HepG2 (cell line): ENCODE measurements around the gene RIPOR3. TPM values are rescaled to one million over a fixed set of nuclear protein-coding genes. Genes with fewer than 3 reads are reported as not detected.

ENCODE experiments used
- ATF2 ChIP-seq: sonication (generic); formaldehyde crosslinking; IDR thresholded peaks from 2 replicates; pipeline ENCODE4 v1.4.0; 2020; ENCODE audit warnings: missing genetic modification reagents
- BHLHE40 ChIP-seq: IDR thresholded peaks from 2 replicates; pipeline ENCODE4 v1.6.1; 2011; ENCODE audit warnings: low read length, improper control_type of control experiment
- BRD4 ChIP-seq: sonication (generic); formaldehyde crosslinking; IDR thresholded peaks from 2 replicates; pipeline ENCODE4 v1.4.0; 2020; ENCODE audit warnings: missing genetic modification reagents
- FOXA3 ChIP-seq: IDR thresholded peaks from 2 replicates; pipeline ENCODE4 v1.6.1; 2016; ENCODE audit warnings: missing genetic modification reagents, missing compliant biosample characterization
- GABPA ChIP-seq, 2 experiments: IDR thresholded peaks; 2 replicates each; pipeline ENCODE4 v1.6.1; 2011 to 2016; ENCODE audit warnings: low read depth in 2 of 2, low read length in 1 of 2, missing biosample characterization in 1 of 2, missing genetic modification characterization in 1 of 2
- IRF1 ChIP-seq: sonication (generic); formaldehyde crosslinking; IDR thresholded peaks from 2 replicates; pipeline ENCODE4 v1.4.0; 2020; ENCODE audit warnings: low read depth, mild to moderate bottlenecking, missing genetic modification reagents
- KAT7 ChIP-seq: IDR thresholded peaks from 2 replicates; pipeline ENCODE4 v1.6.1; 2018; ENCODE audit warnings: borderline replicate concordance, missing compliant biosample characterization
- NFE2 ChIP-seq: sonication (generic); formaldehyde crosslinking; IDR thresholded peaks from 2 replicates; pipeline ENCODE4 v1.4.0; 2020; ENCODE audit warnings: missing genetic modification reagents
- NFKBIZ ChIP-seq: IDR thresholded peaks from 2 replicates; pipeline ENCODE4 v1.6.1; 2018; ENCODE audit warnings: missing genetic modification reagents, missing compliant biosample characterization
- PLSCR1 ChIP-seq: sonication (generic); formaldehyde crosslinking; IDR thresholded peaks from 2 replicates; pipeline ENCODE4 v1.5.0; 2020; ENCODE audit warnings: missing genetic modification reagents, mild to moderate bottlenecking, borderline replicate concordance
- REL ChIP-seq: sonication (generic); formaldehyde crosslinking; conservative IDR thresholded peaks from 2 replicates; pipeline ENCODE4 v1.8.0; 2022; ENCODE audit warnings: mild to moderate bottlenecking, missing genetic modification reagents, moderate library complexity
- SALL1 ChIP-seq: sonication (generic); formaldehyde crosslinking; IDR thresholded peaks from 2 replicates; pipeline ENCODE4 v1.8.0; 2022; ENCODE audit warnings: mild to moderate bottlenecking, missing genetic modification reagents
- SAP130 ChIP-seq: IDR thresholded peaks from 2 replicates; pipeline ENCODE4 v1.6.1; 2016; ENCODE audit warnings: low read depth
- SOX6 ChIP-seq, 2 experiments: fragments of 450-650 bp in 1 of 2; sonication (generic) in 1 of 2; formaldehyde crosslinking in 1 of 2; IDR thresholded peaks; 2 replicates each; pipeline versions ENCODE4 v1.4.0 to v1.6.1; 2017 to 2020; ENCODE audit warnings: antibody characterized with exemption in 1 of 2, mild to moderate bottlenecking in 1 of 2, missing genetic modification reagents in 1 of 2
- TBX2 ChIP-seq: sonication (generic); formaldehyde crosslinking; IDR thresholded peaks from 2 replicates; pipeline ENCODE4 v1.5.0; 2020; ENCODE audit warnings: missing genetic modification reagents, mild to moderate bottlenecking, borderline replicate concordance
- THYN1 ChIP-seq: sonication (generic); formaldehyde crosslinking; IDR thresholded peaks from 2 replicates; pipeline ENCODE4 v1.8.1; 2023; ENCODE audit warnings: low read depth, mild to moderate bottlenecking, moderate library complexity, missing genetic modification reagents, borderline replicate concordance
- ZIK1 ChIP-seq: sonication (generic); formaldehyde crosslinking; IDR thresholded peaks from 2 replicates; pipeline ENCODE4 v1.5.0; 2020; ENCODE audit warnings: mild to moderate bottlenecking, low read depth, missing genetic modification reagents, borderline replicate concordance
- ZNF230 ChIP-seq: sonication (generic); formaldehyde crosslinking; IDR thresholded peaks from 2 replicates; pipeline ENCODE4 v1.4.0; 2020; ENCODE audit warnings: mild to moderate bottlenecking, missing genetic modification reagents
- ZNF382 ChIP-seq: sonication (generic); formaldehyde crosslinking; IDR thresholded peaks from 2 replicates; pipeline ENCODE4 v1.5.0; 2020; ENCODE audit warnings: missing genetic modification reagents, mild to moderate bottlenecking, borderline replicate concordance
- ZNF547 ChIP-seq: sonication (generic); formaldehyde crosslinking; IDR thresholded peaks from 2 replicates; pipeline ENCODE4 v1.5.1; 2020; ENCODE audit warnings: mild to moderate bottlenecking, missing genetic modification reagents
- ZNF597 ChIP-seq: sonication (generic); formaldehyde crosslinking; IDR thresholded peaks from 2 replicates; pipeline ENCODE4 v1.5.0; 2020; ENCODE audit warnings: missing genetic modification reagents
- ZNF746 ChIP-seq: sonication (generic); formaldehyde crosslinking; IDR thresholded peaks from 2 replicates; pipeline ENCODE4 v1.8.0; 2022; ENCODE audit warnings: mild to moderate bottlenecking, missing genetic modification reagents
- polyA plus RNA-seq, 8 experiments: library from polyadenylated mRNA; depleted of rRNA in 3 of 8; stranded (reverse) in 7 of 8; unstranded in 1 of 8; fragments of >200 nt; fragmentation: Illumina TruSeq in 4 of 8; extraction: Trizol in 4 of 8; gene quantifications; 2 replicates each; pipeline versions ENCODE4 v1.2.1 to v1.2.3, GENCODE V29; 2011 to 2016; ENCODE audit warnings: low read depth in 4 of 8, missing spikeins in 1 of 8, mixed read lengths in 1 of 8; ENCODE audit not compliant: insufficient read depth in 1 of 8
- total RNA-seq, 5 experiments: library from RNA; depleted of rRNA; stranded (reverse); fragments of >200 nt; fragmentation: Illumina TruSeq; extraction: Trizol; gene quantifications; 2 replicates each; pipeline ENCODE4 v1.2.3, GENCODE V29; 2016; ENCODE audit warnings: low read depth in 1 of 5

Gene RIPOR3
- total and polyA plus RNA-seq, 2 of the 13 experiments (the other 11 are each of a cell fraction or from before 2014, with no cell fraction given) = 0.18 TPM; not detected in 1

- peak; percentile 77 for TF ChIP-seq FOXA3 (CRISPR knock-in tag)
- TF ChIP-seq ZNF597 (CRISPR knock-in tag) = no peak
- TF ChIP-seq ZNF547 (CRISPR knock-in tag) = no peak
- TF ChIP-seq REL (CRISPR knock-in tag) = no peak
- TF ChIP-seq NFKBIZ (CRISPR knock-in tag) = peak; percentile 37; the same call in 1 of the 2 replicates
- no peak for TF ChIP-seq ZNF382
- peak; percentile 56; the same call in 1 of the 2 replicates for TF ChIP-seq ATF2 (CRISPR knock-in tag)
- no peak for TF ChIP-seq PLSCR1 (CRISPR knock-in tag)
- TF ChIP-seq SALL1 (CRISPR knock-in tag) = peak; percentile 23
- no peak for TF ChIP-seq NFE2
- no peak; the same call in none of the 2 replicates for TF ChIP-seq SAP130 (CRISPR knock-in tag)
- TF ChIP-seq KAT7 = no peak
- no peak for TF ChIP-seq BHLHE40
- TF ChIP-seq IRF1 (CRISPR knock-in tag) = no peak
- TF ChIP-seq ZNF746 (CRISPR knock-in tag) = no peak
- TF ChIP-seq TBX2 (CRISPR knock-in tag) = peak; percentile 32; the same call in 1 of the 2 replicates
- no peak for TF ChIP-seq ZIK1 (CRISPR knock-in tag)
- TF ChIP-seq BRD4 = peak; percentile 35; the same call in 1 of the 2 replicates
- TF ChIP-seq GABPA (IDR thresholded peaks at IDR 0.05; ENCODE audit: low read depth, low read length) = no peak
- peak; percentile 68 for TF ChIP-seq GABPA (CRISPR knock-in tag; IDR thresholded peaks at IDR 0.05; ENCODE audit: low read depth)
- no peak for TF ChIP-seq THYN1 (CRISPR knock-in tag)
- no peak for TF ChIP-seq SOX6 (IDR thresholded peaks at IDR 0.05)
- peak; percentile 62; the same call in 1 of the 2 replicates for TF ChIP-seq SOX6 (CRISPR knock-in tag; IDR thresholded peaks at IDR 0.05)
- TF ChIP-seq ZNF230 (CRISPR knock-in tag) = peak; percentile 46; the same call in 1 of the 2 replicates
Measured at GRCh38 chr20:50728981-50729874, 37.9 kb upstream of the RIPOR3 start (continued).
